Measurements from ENCODE around the gene OSBPL3.

OSBPL3 gene

DNA sequence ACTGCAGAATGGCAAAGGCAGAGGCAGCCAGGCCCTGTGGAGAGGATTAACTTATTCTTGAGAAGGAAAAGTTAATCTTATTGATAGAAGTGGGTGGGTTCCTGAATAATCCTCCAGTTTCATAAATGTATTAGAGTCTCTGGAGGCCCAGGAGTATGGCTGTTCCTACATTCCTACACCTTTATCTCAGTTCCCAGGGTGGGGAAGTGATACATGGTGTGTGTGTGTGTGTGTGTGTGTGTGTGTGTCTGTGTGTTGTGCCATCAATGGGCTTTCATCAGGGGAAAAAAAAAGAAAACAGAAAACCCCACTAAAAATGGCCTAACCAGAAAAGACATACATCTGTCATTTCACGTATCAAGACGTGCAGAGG lies 200.7 kb downstream of the OSBPL3 start:
- TF ChIP-seq, protein P1, sequence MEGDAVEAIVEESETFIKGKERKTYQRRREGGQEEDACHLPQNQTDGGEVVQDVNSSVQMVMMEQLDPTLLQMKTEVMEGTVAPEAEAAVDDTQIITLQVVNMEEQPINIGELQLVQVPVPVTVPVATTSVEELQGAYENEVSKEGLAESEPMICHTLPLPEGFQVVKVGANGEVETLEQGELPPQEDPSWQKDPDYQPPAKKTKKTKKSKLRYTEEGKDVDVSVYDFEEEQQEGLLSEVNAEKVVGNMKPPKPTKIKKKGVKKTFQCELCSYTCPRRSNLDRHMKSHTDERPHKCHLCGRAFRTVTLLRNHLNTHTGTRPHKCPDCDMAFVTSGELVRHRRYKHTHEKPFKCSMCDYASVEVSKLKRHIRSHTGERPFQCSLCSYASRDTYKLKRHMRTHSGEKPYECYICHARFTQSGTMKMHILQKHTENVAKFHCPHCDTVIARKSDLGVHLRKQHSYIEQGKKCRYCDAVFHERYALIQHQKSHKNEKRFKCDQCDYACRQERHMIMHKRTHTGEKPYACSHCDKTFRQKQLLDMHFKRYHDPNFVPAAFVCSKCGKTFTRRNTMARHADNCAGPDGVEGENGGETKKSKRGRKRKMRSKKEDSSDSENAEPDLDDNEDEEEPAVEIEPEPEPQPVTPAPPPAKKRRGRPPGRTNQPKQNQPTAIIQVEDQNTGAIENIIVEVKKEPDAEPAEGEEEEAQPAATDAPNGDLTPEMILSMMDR (IDR thresholded peaks at IDR 0.05; ENCODE audit: control insufficient read depth, extremely low read depth, insufficient read depth), result no peak
- H3K4me3 ChIP-seq (ENCODE audit: low read depth, low read length), result no peak overlapping the region
- no peak for DNase-seq (ENCODE audit: low read depth)

DNA sequence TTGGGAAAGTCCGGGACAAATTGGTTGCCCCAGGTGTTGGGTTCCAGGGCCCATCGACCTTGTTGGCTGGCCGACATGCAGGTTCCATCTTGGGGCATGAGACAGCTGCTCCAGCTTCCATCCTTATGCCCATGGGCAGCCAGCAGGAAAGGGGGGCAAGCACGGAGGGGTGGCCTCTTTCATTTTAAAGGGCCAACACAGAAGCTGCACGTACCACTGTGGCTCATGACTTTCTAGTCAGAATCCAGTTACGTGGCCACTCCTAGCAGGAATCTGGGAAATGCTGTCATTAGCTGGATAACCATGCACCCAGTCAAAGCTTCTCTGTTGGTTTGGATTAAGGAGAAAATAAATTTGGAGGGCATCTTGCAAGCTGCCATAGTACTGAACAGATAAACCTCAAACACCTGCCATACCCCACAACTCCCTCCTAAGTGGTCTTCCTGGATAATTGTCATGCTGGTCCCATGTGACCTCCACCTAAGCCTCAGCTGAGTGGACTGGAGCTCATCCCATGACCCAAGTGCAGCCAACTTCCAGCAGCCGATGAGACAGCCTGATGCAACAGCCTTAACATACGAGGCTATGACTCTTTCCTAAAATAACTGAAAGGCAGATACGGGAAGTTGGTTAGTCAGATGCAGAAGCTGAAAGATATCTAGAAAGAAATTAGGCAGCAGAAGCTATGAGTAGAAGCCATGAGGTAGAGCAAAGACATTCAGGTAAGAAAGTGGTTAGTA lies 201.3 kb downstream of the OSBPL3 start:
- DNase-seq (ENCODE audit: low read depth), result no peak
- TF ChIP-seq, protein P1 (IDR thresholded peaks at IDR 0.05; ENCODE audit: control insufficient read depth, extremely low read depth, insufficient read depth), result no peak
- H3K4me3 ChIP-seq (ENCODE audit: low read depth, low read length), result no peak overlapping the region

DNA sequence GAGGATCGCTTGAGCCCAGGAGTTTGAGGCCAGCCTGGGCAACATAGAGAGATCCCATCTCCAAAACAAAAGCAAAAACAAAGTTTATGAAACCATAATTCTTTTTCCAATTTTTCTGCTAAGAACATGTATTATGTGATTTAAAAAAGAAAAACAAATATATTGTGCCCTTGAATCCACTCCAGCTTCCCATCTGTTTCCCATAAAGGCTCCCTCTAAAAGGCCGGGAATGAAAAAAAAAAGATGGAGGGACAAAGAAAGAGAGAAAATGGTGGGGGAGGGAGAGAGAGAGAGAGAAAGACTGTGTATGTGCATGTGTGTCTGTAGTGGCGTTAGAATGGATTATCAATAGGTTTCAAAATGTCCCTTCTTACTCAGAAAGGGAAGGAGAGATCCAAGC lies 202.2 kb downstream of the OSBPL3 start:
- H3K4me3 ChIP-seq (ENCODE audit: low read depth, low read length), result no peak overlapping the region
- TF ChIP-seq, protein P1 (IDR thresholded peaks at IDR 0.05; ENCODE audit: control insufficient read depth, extremely low read depth, insufficient read depth), result no peak
- DNase-seq (ENCODE audit: low read depth), result no peak

DNA sequence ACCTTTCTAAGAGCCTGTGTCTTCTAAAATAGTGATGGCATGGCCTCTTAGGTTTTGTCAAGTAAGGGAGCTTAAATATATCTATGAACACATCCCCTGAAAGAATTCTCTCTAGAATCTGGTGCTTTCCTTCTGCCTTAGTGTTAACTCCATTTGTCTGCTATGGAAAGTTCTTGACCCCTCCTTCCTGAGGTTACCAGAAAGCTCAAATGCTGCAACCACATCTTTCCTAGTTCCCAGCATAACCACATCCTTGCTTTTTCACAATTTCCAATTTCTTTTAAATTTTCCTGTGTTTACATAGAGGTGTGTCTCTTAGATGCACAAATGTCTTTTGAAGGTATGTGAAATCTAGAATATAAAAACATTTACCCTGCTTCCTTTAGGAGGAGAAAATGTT lies 206.3 kb downstream of the OSBPL3 start:
- TF ChIP-seq, protein P1 (IDR thresholded peaks at IDR 0.05; ENCODE audit: control insufficient read depth, extremely low read depth, insufficient read depth), result no peak
- DNase-seq (ENCODE audit: low read depth), result no peak
- H3K4me3 ChIP-seq (ENCODE audit: low read depth, low read length), result no peak overlapping the region

DNA sequence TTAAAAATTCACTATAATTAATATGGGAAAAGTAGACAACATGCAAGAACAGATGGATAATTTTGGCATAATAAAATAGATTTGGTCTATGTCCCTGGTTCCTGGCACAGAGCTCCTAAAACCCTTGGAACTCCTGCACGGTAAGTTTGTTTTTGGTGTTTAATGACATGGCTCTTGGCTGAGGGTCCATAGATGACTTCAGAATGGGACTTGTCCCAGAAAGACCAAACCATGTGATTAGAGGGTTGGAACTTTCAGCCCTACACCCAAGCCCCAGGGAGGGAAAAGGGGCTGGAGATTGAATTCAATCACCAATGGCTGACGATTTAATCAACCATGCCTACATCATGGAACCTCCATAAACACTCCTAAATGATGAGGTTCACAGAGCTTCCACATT lies 210.1 kb downstream of the OSBPL3 start:
- TF ChIP-seq, protein P1 (IDR thresholded peaks at IDR 0.05; ENCODE audit: control insufficient read depth, extremely low read depth, insufficient read depth), result no peak
- peak; percentile 70 for DNase-seq (ENCODE audit: low read depth)
- no peak overlapping the region for H3K4me3 ChIP-seq (ENCODE audit: low read depth, low read length)

DNA sequence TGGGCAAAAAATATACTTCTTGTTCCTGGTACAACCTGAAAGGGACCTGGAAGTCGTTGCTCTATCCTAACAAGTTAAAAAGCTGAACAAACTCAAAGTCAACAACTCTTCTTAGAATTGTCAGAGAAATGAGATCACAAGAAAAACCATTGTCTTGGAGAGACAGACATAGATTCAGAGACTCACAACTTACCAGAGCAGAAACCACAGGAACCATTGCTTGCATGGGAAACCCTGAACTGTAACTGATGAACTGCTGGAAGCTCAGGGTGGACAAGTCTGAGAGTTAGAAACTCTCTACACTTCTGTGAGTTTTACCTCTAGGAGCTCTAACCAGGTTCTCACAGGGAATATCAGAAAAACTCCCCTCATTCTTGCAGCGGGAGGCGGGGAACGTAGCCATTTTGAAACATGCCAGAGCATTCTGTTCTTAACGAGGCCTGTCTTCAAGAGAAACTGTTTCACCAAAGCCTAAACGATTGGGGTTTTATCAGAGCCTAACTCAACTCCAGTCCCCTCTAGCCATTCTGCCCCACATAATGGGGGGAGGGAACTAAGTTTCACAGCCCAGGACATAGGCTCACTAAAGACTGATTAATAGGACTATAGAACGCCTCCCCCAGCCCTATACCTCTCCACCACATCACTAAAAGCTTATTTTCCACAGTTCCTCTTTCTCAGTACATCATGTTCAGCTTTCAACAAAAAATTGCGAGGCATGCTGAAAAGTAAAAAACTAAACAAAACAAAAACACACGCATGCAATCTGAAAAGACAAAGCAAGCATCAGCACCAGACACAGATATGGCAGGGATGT lies 210.8 kb downstream of the OSBPL3 start:
- TF ChIP-seq, protein P1 (IDR thresholded peaks at IDR 0.05; ENCODE audit: control insufficient read depth, extremely low read depth, insufficient read depth), result no peak
- H3K4me3 ChIP-seq (ENCODE audit: low read depth, low read length), result no peak overlapping the region
- DNase-seq (ENCODE audit: low read depth), result no peak
